Activated CD8-positive, alpha-beta memory T cell treated with anti-CD3 and anti-CD28 coated beads for 48 hours (primary cell): Measurements from ENCODE around the gene GPSM1.

ENCODE experiments used
- DNase-seq, 3 experiments: peaks; one replicate each; pipeline ENCODE4 v3.0.0-alpha.2; 2020; ENCODE audit warnings: low read depth in 2 of 3, low spot score in 2 of 3

Gene GPSM1

GRCh38 chr9:136304456-136304855 lies 22.9 kb upstream of the GPSM1 start:
- DNase-seq: no peak

- DNase-seq: no peak
Observed at GRCh38 chr9:136304981-136305380, 22.4 kb upstream of the GPSM1 start.

GRCh38 chr9:136305804-136306203 lies 21.5 kb upstream of the GPSM1 start:
- no peak for DNase-seq

GRCh38 chr9:136306211-136307208 lies 20.8 kb upstream of the GPSM1 start:
- DNase-seq: no peak

GRCh38 chr9:136307215-136307750 lies 20.1 kb upstream of the GPSM1 start:
- no peak for DNase-seq

- no peak for DNase-seq
Observed at GRCh38 chr9:136308006-136308701, 19.2 kb upstream of the GPSM1 start.

- no peak for DNase-seq
Observed at GRCh38 chr9:136308702-136309053, 18.7 kb upstream of the GPSM1 start.

GRCh38 chr9:136309101-136309801 lies 18.1 kb upstream of the GPSM1 start:
- DNase-seq: no peak

- DNase-seq: no peak
Observed at GRCh38 chr9:136309806-136310220, 17.5 kb upstream of the GPSM1 start.

GRCh38 chr9:136310273-136311030 lies 16.9 kb upstream of the GPSM1 start:
- DNase-seq: no peak

GRCh38 chr9:136311051-136312008 lies 16.0 kb upstream of the GPSM1 start:
- DNase-seq: no peak

GRCh38 chr9:136312009-136312375 lies 15.3 kb upstream of the GPSM1 start:
- no peak for DNase-seq

- DNase-seq: no peak
Observed at GRCh38 chr9:136312436-136312835, 14.9 kb upstream of the GPSM1 start.

GRCh38 chr9:136313111-136314055 lies 14.0 kb upstream of the GPSM1 start:
- DNase-seq: no peak

GRCh38 chr9:136314056-136314416 lies 13.3 kb upstream of the GPSM1 start:
- DNase-seq: no peak

- no peak for DNase-seq
Observed at GRCh38 chr9:136314944-136315343, 12.4 kb upstream of the GPSM1 start.

GRCh38 chr9:136316271-136316751 lies 11.0 kb upstream of the GPSM1 start:
- no peak for DNase-seq

GRCh38 chr9:136316896-136317676 lies 10.3 kb upstream of the GPSM1 start:
- DNase-seq: no peak
